Measurements from ENCODE around the gene GOLGA8S. TPM values are rescaled to one million over a fixed set of nuclear protein-coding genes. Genes with fewer than 3 reads are reported as not detected.
"Not testable (repeated sequence)": the region's sequence is repeated elsewhere in the genome, so short reads cannot be mapped to it uniquely, and the experiment has no call there.

GOLGA8S gene
- total RNA-seq, 1 experiment from 2014 or later: not detected

DNA sequence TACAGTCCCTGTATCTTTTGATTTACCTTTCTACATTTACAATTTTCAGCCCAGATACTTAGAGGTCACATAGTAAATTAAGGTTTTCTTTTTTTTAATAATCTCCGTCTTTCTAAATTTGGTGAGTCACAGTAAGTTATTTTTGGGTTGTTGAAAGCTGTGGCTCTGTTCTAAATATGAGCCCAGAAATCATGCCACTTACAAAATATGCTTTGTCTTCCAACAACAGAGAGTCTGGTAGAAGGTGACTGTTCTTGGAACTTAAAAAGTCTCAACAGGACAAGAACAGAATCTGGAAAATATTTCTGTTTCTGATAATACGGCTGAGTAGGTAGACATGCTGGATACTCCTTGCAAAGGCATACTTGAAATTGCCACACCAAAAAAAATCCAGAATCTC is 16.0 kb downstream of the GOLGA8S start:
- H4K20me1 ChIP-seq (ENCODE audit: low read length): no peaks in the 10 kb centered on the region
- DNase-seq (no peak), ATAC-seq (no peak)
- TF ChIP-seq EZH2 (IDR thresholded peaks at IDR 0.05; ENCODE audit: low read length, unreplicated experiment) (no peak), EZH2phosphoT487 (IDR thresholded peaks at IDR 0.05; ENCODE audit: borderline replicate concordance, low read length) (no peak)
- TF ChIP-seq, protein P1, sequence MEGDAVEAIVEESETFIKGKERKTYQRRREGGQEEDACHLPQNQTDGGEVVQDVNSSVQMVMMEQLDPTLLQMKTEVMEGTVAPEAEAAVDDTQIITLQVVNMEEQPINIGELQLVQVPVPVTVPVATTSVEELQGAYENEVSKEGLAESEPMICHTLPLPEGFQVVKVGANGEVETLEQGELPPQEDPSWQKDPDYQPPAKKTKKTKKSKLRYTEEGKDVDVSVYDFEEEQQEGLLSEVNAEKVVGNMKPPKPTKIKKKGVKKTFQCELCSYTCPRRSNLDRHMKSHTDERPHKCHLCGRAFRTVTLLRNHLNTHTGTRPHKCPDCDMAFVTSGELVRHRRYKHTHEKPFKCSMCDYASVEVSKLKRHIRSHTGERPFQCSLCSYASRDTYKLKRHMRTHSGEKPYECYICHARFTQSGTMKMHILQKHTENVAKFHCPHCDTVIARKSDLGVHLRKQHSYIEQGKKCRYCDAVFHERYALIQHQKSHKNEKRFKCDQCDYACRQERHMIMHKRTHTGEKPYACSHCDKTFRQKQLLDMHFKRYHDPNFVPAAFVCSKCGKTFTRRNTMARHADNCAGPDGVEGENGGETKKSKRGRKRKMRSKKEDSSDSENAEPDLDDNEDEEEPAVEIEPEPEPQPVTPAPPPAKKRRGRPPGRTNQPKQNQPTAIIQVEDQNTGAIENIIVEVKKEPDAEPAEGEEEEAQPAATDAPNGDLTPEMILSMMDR (conservative IDR thresholded peaks at IDR 0.05; ENCODE audit: low read depth, low read length): no peak
- H3K27me3 ChIP-seq (ENCODE audit: low read length): peaks cover 25% of the 10 kb centered on the region
- no peak overlapping the region for H3K9ac ChIP-seq (ENCODE audit: low read length)
- POLR2A ChIA-PET (ENCODE audit: unreplicated experiment): no interaction called here
- BruUV-seq (replicated peaks): no TSS peak
- no peak overlapping the region for H3K4me3 ChIP-seq (ENCODE audit: low read length)
- H3K9me3 ChIP-seq (ENCODE audit: low read length): no peaks in the 10 kb centered on the region
- H3K27ac ChIP-seq (ENCODE audit: low read length): no peak overlapping the region
- intact Hi-C loops (cut with micrococcal nuclease): no loop called here
- H3F3A ChIP-seq (ENCODE audit: low read length, unreplicated experiment): no peaks in the 10 kb centered on the region
- H3K9me2 ChIP-seq (replicated peaks; ENCODE audit: low read length): no peaks in the 10 kb centered on the region
- CTCF ChIA-PET: no interaction called here
- H3K4me1 ChIP-seq (ENCODE audit: insufficient read depth, low read length): no peaks in the 10 kb centered on the region
- no peaks in the 10 kb centered on the region for H3K36me3 ChIP-seq (ENCODE audit: low read depth, low read length)
- H2AFZ ChIP-seq (ENCODE audit: low read length): no peak overlapping the region
- no peaks in the 10 kb centered on the region for H3K79me2 ChIP-seq (ENCODE audit: low read length)
- no peak overlapping the region for H3K4me2 ChIP-seq (ENCODE audit: low read length)

GRCh38 chr15:23371134-23371533 is 16.6 kb downstream of the GOLGA8S start:
- POLR2A ChIA-PET (ENCODE audit: unreplicated experiment); BruUV-seq (replicated peaks): not testable (repeated sequence)

DNA sequence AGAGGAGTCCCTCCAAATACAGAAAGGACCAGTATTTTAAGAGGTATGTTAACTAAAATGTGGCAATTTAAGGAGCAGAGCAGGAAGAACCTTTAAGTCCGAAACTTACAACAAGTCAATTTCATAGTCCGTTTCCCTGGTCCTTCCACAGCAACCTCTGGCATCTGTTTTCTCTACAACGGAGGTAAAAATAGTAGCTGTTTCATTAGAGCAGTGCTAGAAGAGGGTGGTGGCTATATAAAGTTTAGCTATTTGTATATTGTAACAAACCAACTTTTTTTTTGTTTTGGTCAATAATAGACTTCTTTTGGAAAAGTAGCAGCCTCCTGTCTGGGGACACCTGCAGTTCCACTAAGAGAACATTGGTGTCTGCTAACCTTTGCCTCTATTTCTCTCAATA is 17.3 kb downstream of the GOLGA8S start:
- H3K9ac ChIP-seq (ENCODE audit: low read length); CTCF ChIA-PET; BruUV-seq (replicated peaks); DNase-seq; H3K4me2 ChIP-seq (ENCODE audit: low read length); H2AFZ ChIP-seq (ENCODE audit: low read length); H3F3A ChIP-seq (ENCODE audit: low read length, unreplicated experiment); H3K9me2 ChIP-seq (replicated peaks; ENCODE audit: low read length); H3K79me2 ChIP-seq (ENCODE audit: low read length); H3K27ac ChIP-seq (ENCODE audit: low read length); POLR2A ChIA-PET (ENCODE audit: unreplicated experiment); H4K20me1 ChIP-seq (ENCODE audit: low read length); ATAC-seq; H3K4me1 ChIP-seq (ENCODE audit: insufficient read depth, low read length); intact Hi-C loops (cut with micrococcal nuclease); H3K4me3 ChIP-seq (ENCODE audit: low read length); H3K36me3 ChIP-seq (ENCODE audit: low read depth, low read length); H3K9me3 ChIP-seq (ENCODE audit: low read length): not testable (repeated sequence)
- peaks cover 38% of the 10 kb centered on the region for H3K27me3 ChIP-seq (ENCODE audit: low read length)

More at GRCh38 chr15:23371134-23371533, 16.6 kb downstream of the GOLGA8S start:
- H3K4me1 ChIP-seq (ENCODE audit: insufficient read depth, low read length); H2AFZ ChIP-seq (ENCODE audit: low read length); DNase-seq; H3K9ac ChIP-seq (ENCODE audit: low read length); H3K4me2 ChIP-seq (ENCODE audit: low read length); H3K4me3 ChIP-seq (ENCODE audit: low read length); H3F3A ChIP-seq (ENCODE audit: low read length, unreplicated experiment); H3K9me3 ChIP-seq (ENCODE audit: low read length); intact Hi-C loops (cut with micrococcal nuclease); H3K9me2 ChIP-seq (replicated peaks; ENCODE audit: low read length); H3K27ac ChIP-seq (ENCODE audit: low read length); ATAC-seq; H4K20me1 ChIP-seq (ENCODE audit: low read length); CTCF ChIA-PET; H3K79me2 ChIP-seq (ENCODE audit: low read length); H3K36me3 ChIP-seq (ENCODE audit: low read depth, low read length): not testable (repeated sequence)
- peaks cover 31% of the 10 kb centered on the region for H3K27me3 ChIP-seq (ENCODE audit: low read length)

DNA sequence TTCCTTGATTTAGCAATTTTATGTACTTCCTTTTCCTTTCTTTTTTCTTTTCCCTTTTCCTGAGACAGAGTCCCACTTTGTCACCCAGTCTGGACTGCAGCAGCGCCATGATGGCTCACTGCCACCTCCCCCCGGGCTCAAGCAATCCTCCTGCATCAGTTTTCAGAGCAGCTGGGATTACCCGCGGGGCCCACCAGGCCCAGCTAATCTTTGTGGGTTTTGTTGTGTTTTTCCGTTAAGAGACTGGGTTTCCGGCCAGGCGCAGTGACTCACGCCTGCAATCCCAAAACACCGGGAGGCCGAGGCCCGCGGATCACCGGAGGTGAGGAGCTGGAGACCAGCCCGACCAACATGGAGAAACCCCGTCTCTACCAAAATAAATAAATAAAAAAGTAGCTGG is 17.7 kb downstream of the GOLGA8S start:
- TF ChIP-seq, protein P1 (conservative IDR thresholded peaks at IDR 0.05; ENCODE audit: low read depth, low read length): no peak
- TF ChIP-seq EZH2 (IDR thresholded peaks at IDR 0.05; ENCODE audit: low read length, unreplicated experiment) (no peak), EZH2phosphoT487 (IDR thresholded peaks at IDR 0.05; ENCODE audit: borderline replicate concordance, low read length) (no peak)
- no peak overlapping the region for H3K9ac ChIP-seq (ENCODE audit: low read length)
- H2AFZ ChIP-seq (ENCODE audit: low read length): no peak overlapping the region
- ATAC-seq (no peak), DNase-seq (no peak)
- H3K9me2 ChIP-seq (replicated peaks; ENCODE audit: low read length): no peaks in the 10 kb centered on the region
- H3K9me3 ChIP-seq (ENCODE audit: low read length): no peaks in the 10 kb centered on the region
- no TSS peak for BruUV-seq (replicated peaks)
- intact Hi-C loops (cut with micrococcal nuclease): no loop called here
- H3K4me3 ChIP-seq (ENCODE audit: low read length): no peak overlapping the region
- no peaks in the 10 kb centered on the region for H3K79me2 ChIP-seq (ENCODE audit: low read length)
- no peaks in the 10 kb centered on the region for H3K36me3 ChIP-seq (ENCODE audit: low read depth, low read length)
- no peak overlapping the region for H3K27ac ChIP-seq (ENCODE audit: low read length)
- H3K4me1 ChIP-seq (ENCODE audit: insufficient read depth, low read length): no peaks in the 10 kb centered on the region
- no peaks in the 10 kb centered on the region for H3F3A ChIP-seq (ENCODE audit: low read length, unreplicated experiment)
- CTCF ChIA-PET: no interaction called here
- POLR2A ChIA-PET (ENCODE audit: unreplicated experiment): no interaction called here
- H3K4me2 ChIP-seq (ENCODE audit: low read length): no peak overlapping the region
- H4K20me1 ChIP-seq (ENCODE audit: low read length): no peaks in the 10 kb centered on the region
- peaks cover 42% of the 10 kb centered on the region for H3K27me3 ChIP-seq (ENCODE audit: low read length)

- DNase-seq; POLR2A ChIA-PET (ENCODE audit: unreplicated experiment); H3K79me2 ChIP-seq (ENCODE audit: low read length); H3K9ac ChIP-seq (ENCODE audit: low read length); H3K4me1 ChIP-seq (ENCODE audit: insufficient read depth, low read length); H3K4me2 ChIP-seq (ENCODE audit: low read length); H3K9me2 ChIP-seq (replicated peaks; ENCODE audit: low read length); BruUV-seq (replicated peaks); H3K27ac ChIP-seq (ENCODE audit: low read length); H3K36me3 ChIP-seq (ENCODE audit: low read depth, low read length); H3K9me3 ChIP-seq (ENCODE audit: low read length); intact Hi-C loops (cut with micrococcal nuclease); CTCF ChIA-PET; H3F3A ChIP-seq (ENCODE audit: low read length, unreplicated experiment); H3K4me3 ChIP-seq (ENCODE audit: low read length); H4K20me1 ChIP-seq (ENCODE audit: low read length); ATAC-seq; H2AFZ ChIP-seq (ENCODE audit: low read length): not testable (repeated sequence)
- H3K27me3 ChIP-seq (ENCODE audit: low read length): peaks cover 49% of the 10 kb centered on the region
Observed at GRCh38 chr15:23372891-23373600, 18.5 kb downstream of the GOLGA8S start.
